ENCODE measurements around the gene DLG1. TPM values are rescaled to one million over a fixed set of nuclear protein-coding genes. Genes with fewer than 3 reads are reported as not detected.
A peak's percentile ranks its signal among the peaks of the same experiment; 100 is the strongest.

DLG1 gene
- total RNA-seq, 1 donor from 2014 or later: 99.6 TPM

DNA sequence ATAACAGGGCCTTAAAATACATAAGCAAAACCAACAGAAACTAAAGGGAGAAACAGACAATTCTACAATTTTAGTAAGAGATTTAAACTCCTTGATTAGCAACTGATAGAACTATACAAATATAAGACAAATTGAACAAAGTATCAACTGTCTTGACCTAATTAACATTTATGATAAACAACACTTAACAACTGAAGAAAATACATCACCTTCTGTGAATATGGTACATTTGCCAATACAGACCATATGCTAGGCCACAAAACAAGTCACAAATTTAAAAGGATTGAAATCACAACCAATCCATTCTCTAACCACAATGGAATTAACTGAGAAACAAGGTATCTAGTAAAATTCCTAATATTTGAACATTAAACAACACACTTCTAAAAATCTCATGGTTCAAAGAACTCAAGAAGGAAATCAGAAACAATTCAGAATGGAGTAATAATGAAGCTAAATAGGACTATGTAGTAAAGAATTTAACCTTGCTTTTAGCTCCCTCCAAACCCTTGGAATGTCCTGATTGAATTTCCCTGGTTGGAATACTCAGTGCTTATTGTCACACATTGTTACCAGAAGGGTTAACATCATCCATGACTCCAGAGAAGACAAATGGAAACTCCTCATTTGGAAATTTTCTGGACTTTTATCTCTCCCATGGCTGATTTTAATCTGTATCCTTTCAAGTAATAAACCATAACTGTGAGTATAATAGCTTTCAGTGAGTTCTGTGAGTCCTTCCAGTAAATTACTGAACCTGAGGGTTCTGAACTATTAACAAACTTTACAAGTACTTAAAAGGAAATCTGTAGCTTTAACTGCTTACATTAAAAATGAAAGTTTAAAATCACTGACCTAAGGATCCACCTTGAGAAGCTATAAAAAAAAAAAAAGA is 88.8 kb downstream of the DLG1 start:
- H3K36me3 Mint-ChIP-seq (ENCODE audit: insufficient read depth): peaks cover 14% of the 10 kb centered on the region
- H3K4me1 Mint-ChIP-seq (ENCODE audit: low read depth): peaks cover 12% of the 10 kb centered on the region
- H3K27me3 Mint-ChIP-seq: no peaks in the 10 kb centered on the region
- H3K4me3 Mint-ChIP-seq (ENCODE audit: low read depth): no peak overlapping the region
- no peak for DNase-seq (ENCODE audit: low spot score, unreplicated experiment)
- H3K9me3 Mint-ChIP-seq (ENCODE audit: low read depth): peaks cover 19% of the 10 kb centered on the region
- peak overlapping the region; percentile 69 for H3K27ac Mint-ChIP-seq
- TF ChIP-seq, protein P1, sequence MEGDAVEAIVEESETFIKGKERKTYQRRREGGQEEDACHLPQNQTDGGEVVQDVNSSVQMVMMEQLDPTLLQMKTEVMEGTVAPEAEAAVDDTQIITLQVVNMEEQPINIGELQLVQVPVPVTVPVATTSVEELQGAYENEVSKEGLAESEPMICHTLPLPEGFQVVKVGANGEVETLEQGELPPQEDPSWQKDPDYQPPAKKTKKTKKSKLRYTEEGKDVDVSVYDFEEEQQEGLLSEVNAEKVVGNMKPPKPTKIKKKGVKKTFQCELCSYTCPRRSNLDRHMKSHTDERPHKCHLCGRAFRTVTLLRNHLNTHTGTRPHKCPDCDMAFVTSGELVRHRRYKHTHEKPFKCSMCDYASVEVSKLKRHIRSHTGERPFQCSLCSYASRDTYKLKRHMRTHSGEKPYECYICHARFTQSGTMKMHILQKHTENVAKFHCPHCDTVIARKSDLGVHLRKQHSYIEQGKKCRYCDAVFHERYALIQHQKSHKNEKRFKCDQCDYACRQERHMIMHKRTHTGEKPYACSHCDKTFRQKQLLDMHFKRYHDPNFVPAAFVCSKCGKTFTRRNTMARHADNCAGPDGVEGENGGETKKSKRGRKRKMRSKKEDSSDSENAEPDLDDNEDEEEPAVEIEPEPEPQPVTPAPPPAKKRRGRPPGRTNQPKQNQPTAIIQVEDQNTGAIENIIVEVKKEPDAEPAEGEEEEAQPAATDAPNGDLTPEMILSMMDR (IDR thresholded peaks at IDR 0.05; ENCODE audit: unreplicated experiment): no peak

DNA sequence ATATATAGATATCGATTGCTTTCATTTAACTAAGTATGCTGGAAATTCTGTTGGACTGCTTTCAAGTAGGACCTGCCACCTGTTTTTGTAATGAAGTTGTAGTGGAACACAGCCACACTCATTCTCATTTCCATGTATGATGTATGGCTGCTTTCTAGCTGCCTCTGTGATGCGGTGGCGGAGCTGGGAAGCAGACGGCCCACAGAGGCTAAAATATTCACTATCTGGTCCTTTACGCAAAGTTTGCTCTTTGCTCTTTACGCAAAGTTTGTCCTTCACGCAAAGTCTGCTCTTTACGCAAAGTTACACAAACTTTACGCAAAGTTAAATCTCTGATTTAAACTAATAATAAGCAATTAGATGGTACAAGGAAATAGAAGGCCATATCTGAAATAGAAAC is 91.5 kb downstream of the DLG1 start:
- Mint-ChIP-seq H3K4me1 (ENCODE audit: low read depth) (peaks cover 17% of the 10 kb centered on the region), H3K9me3 (ENCODE audit: low read depth) (peaks cover 9% of the 10 kb centered on the region), H3K27me3 (no peaks in the 10 kb centered on the region), H3K4me3 (ENCODE audit: low read depth) (no peak overlapping the region), H3K27ac (no peak overlapping the region), H3K36me3 (ENCODE audit: insufficient read depth) (peaks cover 10% of the 10 kb centered on the region)
- no peak for DNase-seq (ENCODE audit: low spot score, unreplicated experiment)
- TF ChIP-seq, protein P1 (IDR thresholded peaks at IDR 0.05; ENCODE audit: unreplicated experiment): no peak

DNA sequence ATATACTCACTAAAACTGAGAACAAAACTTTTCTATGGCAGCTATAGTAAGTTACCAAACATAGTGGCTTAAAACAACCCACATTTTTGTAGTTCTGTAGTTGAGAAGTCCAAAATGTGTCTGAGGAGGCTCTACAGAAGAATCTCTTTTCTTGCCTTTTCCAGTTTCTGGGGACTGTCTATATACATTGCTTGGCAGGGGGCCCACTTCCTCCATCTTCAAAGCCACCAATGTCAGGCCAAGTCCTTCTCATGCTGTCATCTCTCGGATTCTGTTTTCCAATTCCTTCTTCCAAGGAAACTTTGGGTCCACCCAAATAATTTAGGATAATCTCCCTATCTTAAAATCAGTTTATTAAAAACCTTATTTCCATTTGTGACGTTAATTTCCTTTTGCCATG is 92.7 kb downstream of the DLG1 start:
- Mint-ChIP-seq H3K4me3 (ENCODE audit: low read depth) (no peak overlapping the region), H3K36me3 (ENCODE audit: insufficient read depth) (peaks cover under 1% of the 10 kb centered on the region), H3K4me1 (ENCODE audit: low read depth) (peaks cover 21% of the 10 kb centered on the region), H3K9me3 (ENCODE audit: low read depth) (peaks cover 1% of the 10 kb centered on the region), H3K27ac (no peak overlapping the region), H3K27me3 (no peaks in the 10 kb centered on the region)
- TF ChIP-seq, protein P1 (IDR thresholded peaks at IDR 0.05; ENCODE audit: unreplicated experiment): no peak
- DNase-seq (ENCODE audit: low spot score, unreplicated experiment): no peak

DNA sequence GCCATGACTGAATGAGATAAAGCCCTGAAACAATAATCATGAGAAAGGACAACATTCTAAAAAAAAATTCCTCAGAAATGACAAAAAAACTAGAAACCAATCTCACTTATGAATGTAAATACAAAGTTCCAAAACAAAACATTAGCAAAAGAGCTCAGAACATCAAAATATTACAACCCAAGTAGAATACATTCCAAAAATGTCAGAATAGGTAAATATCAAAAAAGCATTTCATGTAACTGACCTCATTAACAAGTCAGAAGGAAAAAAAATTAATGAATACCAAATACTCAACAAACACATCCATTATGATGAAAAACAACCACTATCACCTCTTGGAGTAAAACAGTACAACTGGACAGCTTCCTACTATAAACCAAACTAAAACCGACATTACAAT is 93.1 kb downstream of the DLG1 start:
- TF ChIP-seq, protein P1 (IDR thresholded peaks at IDR 0.05; ENCODE audit: unreplicated experiment): no peak
- Mint-ChIP-seq H3K4me1 (ENCODE audit: low read depth) (peaks cover 21% of the 10 kb centered on the region), H3K27me3 (no peaks in the 10 kb centered on the region), H3K36me3 (ENCODE audit: insufficient read depth) (peaks cover 2% of the 10 kb centered on the region), H3K9me3 (ENCODE audit: low read depth) (peaks cover 4% of the 10 kb centered on the region), H3K27ac (no peak overlapping the region), H3K4me3 (ENCODE audit: low read depth) (no peak overlapping the region)
- DNase-seq (ENCODE audit: low spot score, unreplicated experiment): no peak

DNA sequence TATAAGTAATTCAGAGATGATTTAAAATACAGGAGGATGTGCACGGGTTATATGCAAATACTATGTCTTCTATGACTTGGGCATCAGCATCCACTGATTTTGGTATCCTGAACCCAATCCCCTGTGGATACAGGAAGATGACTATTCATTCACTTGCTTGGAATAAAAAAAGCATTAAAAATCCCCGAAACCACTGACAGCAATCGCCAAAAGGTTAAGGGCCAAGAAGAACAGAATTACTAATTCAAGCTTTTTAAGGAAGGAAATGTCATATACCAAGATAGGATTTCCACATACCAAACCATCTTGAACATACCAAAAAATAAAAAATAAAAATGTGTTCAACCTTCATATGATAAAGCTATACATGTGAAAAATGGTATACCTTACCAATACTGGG is 93.7 kb downstream of the DLG1 start:
- no peak for DNase-seq (ENCODE audit: low spot score, unreplicated experiment)
- Mint-ChIP-seq H3K4me1 (ENCODE audit: low read depth) (peaks cover 18% of the 10 kb centered on the region), H3K27me3 (no peaks in the 10 kb centered on the region), H3K4me3 (ENCODE audit: low read depth) (no peak overlapping the region), H3K27ac (no peak overlapping the region), H3K9me3 (ENCODE audit: low read depth) (peaks cover 4% of the 10 kb centered on the region), H3K36me3 (ENCODE audit: insufficient read depth) (peaks cover 2% of the 10 kb centered on the region)
- TF ChIP-seq, protein P1 (IDR thresholded peaks at IDR 0.05; ENCODE audit: unreplicated experiment): no peak
